ENCODE measurements around the gene EYA3. TPM values are rescaled to one million over a fixed set of nuclear protein-coding genes. Genes with fewer than 3 reads are reported as not detected.

The EYA3 gene
- total RNA-seq, 1 donor, result 26.3 TPM

GRCh38 chr1:28045777-28046176, 42.6 kb downstream of the EYA3 start:
- H3K4me3 ChIP-seq (ENCODE audit: low read depth, low read length), result no peak overlapping the region
- no peak for TF ChIP-seq CTCF (IDR thresholded peaks at IDR 0.05; ENCODE audit: insufficient read depth, low read depth, low read length)
- no peak for DNase-seq (ENCODE audit: low read depth)

GRCh38 chr1:28044399-28044798, 44.0 kb downstream of the EYA3 start:
- TF ChIP-seq CTCF (IDR thresholded peaks at IDR 0.05; ENCODE audit: insufficient read depth, low read depth, low read length), result no peak
- DNase-seq (ENCODE audit: low read depth), result no peak
- no peak overlapping the region for H3K4me3 ChIP-seq (ENCODE audit: low read depth, low read length)

GRCh38 chr1:28039341-28039740, 49.1 kb downstream of the EYA3 start:
- no peak for TF ChIP-seq CTCF (IDR thresholded peaks at IDR 0.05; ENCODE audit: insufficient read depth, low read depth, low read length)
- H3K4me3 ChIP-seq (ENCODE audit: low read depth, low read length), result no peak overlapping the region
- DNase-seq (ENCODE audit: low read depth), result no peak

GRCh38 chr1:28037946-28038345, 50.5 kb downstream of the EYA3 start:
- no peak for TF ChIP-seq CTCF (IDR thresholded peaks at IDR 0.05; ENCODE audit: insufficient read depth, low read depth, low read length)
- no peak for DNase-seq (ENCODE audit: low read depth)
- no peak overlapping the region for H3K4me3 ChIP-seq (ENCODE audit: low read depth, low read length)

GRCh38 chr1:28037206-28037605, 51.2 kb downstream of the EYA3 start:
- DNase-seq (ENCODE audit: low read depth), result no peak
- TF ChIP-seq CTCF (IDR thresholded peaks at IDR 0.05; ENCODE audit: insufficient read depth, low read depth, low read length), result no peak
- no peak overlapping the region for H3K4me3 ChIP-seq (ENCODE audit: low read depth, low read length)

- no peak overlapping the region for H3K4me3 ChIP-seq (ENCODE audit: low read depth, low read length)
- DNase-seq (ENCODE audit: low read depth), result no peak
- no peak for TF ChIP-seq CTCF (IDR thresholded peaks at IDR 0.05; ENCODE audit: insufficient read depth, low read depth, low read length)
Measured at GRCh38 chr1:28036431-28036830, 52.0 kb downstream of the EYA3 start.

GRCh38 chr1:28035420-28035819, 53.0 kb downstream of the EYA3 start:
- DNase-seq (ENCODE audit: low read depth), result no peak
- no peak overlapping the region for H3K4me3 ChIP-seq (ENCODE audit: low read depth, low read length)
- TF ChIP-seq CTCF (IDR thresholded peaks at IDR 0.05; ENCODE audit: insufficient read depth, low read depth, low read length), result no peak
